Neural progenitor cell (in vitro differentiated cells): ENCODE measurements around the gene VPS13D. TPM values are rescaled to one million over a fixed set of nuclear protein-coding genes. Genes with fewer than 3 reads are reported as not detected.
A peak's percentile ranks its signal among the peaks of the same experiment; 100 is the strongest.

Experiments
- DNase-seq: peaks from one replicate; pipeline ENCODE4 v3.0.0-alpha.2; 2016; ENCODE audit warnings: low spot score
- H2AFZ ChIP-seq: fragments of 200-600 bp; sonication (generic); replicated peaks from 2 replicates; pipeline ENCODE4 v1.6.1; 2016; ENCODE audit warnings: antibody characterized with exemption
- H3F3A ChIP-seq: fragments of 200-600 bp; sonication (generic); 2 replicates; pipeline ENCODE4 v1.6.1; 2016; ENCODE audit warnings: antibody characterized with exemption, low read depth
- H3K27ac ChIP-seq: fragments of 200-600 bp; sonication (generic); 2 replicates; pipeline ENCODE4 v1.5.1; 2016; ENCODE audit warnings: mild to moderate bottlenecking
- H3K27me3 ChIP-seq: fragments of 200-600 bp; sonication (generic); 2 replicates; pipeline ENCODE4 v1.6.1; 2016; ENCODE audit warnings: mild to moderate bottlenecking, moderate library complexity
- H3K36me3 ChIP-seq: fragments of 200-600 bp; sonication (generic); 2 replicates; pipeline ENCODE4 v1.5.1; 2016
- H3K4me1 ChIP-seq: fragments of 200-600 bp; sonication (generic); 2 replicates; pipeline ENCODE4 v1.6.1; 2016; ENCODE audit warnings: mixed run types
- H3K4me2 ChIP-seq: fragments of 200-600 bp; sonication (generic); 2 replicates; pipeline ENCODE4 v1.6.1; 2016
- H3K4me3 ChIP-seq: fragments of 200-600 bp; sonication (generic); 2 replicates; pipeline ENCODE4 v1.5.1; 2016
- H3K79me2 ChIP-seq: fragments of 200-600 bp; sonication (generic); 2 replicates; pipeline ENCODE4 v1.6.1; 2016; ENCODE audit warnings: low read depth
- H3K9ac ChIP-seq: fragments of 200-600 bp; sonication (generic); 2 replicates; pipeline ENCODE4 v1.6.1; 2016
- H3K9me3 ChIP-seq: fragments of 200-600 bp; sonication (generic); 2 replicates; pipeline ENCODE4 v1.5.1; 2016; ENCODE audit warnings: low read depth
- H4K20me1 ChIP-seq: fragments of 200-600 bp; sonication (generic); 2 replicates; pipeline ENCODE4 v1.6.1; 2016; ENCODE audit warnings: low read depth
- H3K27ac Mint-ChIP-seq: 3 replicates; pipeline ENCODE4 v1.8.0; 2021; ENCODE audit warnings: mixed read lengths
- H3K27me3 Mint-ChIP-seq: 2 replicates; pipeline ENCODE4 v1.8.0; 2022; ENCODE audit warnings: low read depth, mild to moderate bottlenecking, inconsistent platforms, moderate library complexity, mixed read lengths; ENCODE audit not compliant: insufficient read depth
- H3K36me3 Mint-ChIP-seq: 3 replicates; pipeline ENCODE4 v1.8.0; 2021; ENCODE audit warnings: mixed read lengths
- H3K4me1 Mint-ChIP-seq: 3 replicates; pipeline ENCODE4 v1.8.0; 2021; ENCODE audit warnings: mixed read lengths
- H3K4me3 Mint-ChIP-seq: 3 replicates; pipeline ENCODE4 v1.8.0; 2021; ENCODE audit warnings: mild to moderate bottlenecking, moderate library complexity, mixed read lengths
- H3K9me3 Mint-ChIP-seq: 3 replicates; pipeline ENCODE4 v1.8.0; 2020; ENCODE audit warnings: mixed read lengths
- EZH2 ChIP-seq: fragments of 200-600 bp; sonication (generic); IDR thresholded peaks from 2 replicates; pipeline ENCODE4 v1.6.1; 2017; ENCODE audit warnings: antibody characterized with exemption, mild to moderate bottlenecking, moderate library complexity
- EZH2phosphoT487 ChIP-seq: fragments of 200-600 bp; sonication (generic); IDR thresholded peaks from 2 replicates; pipeline ENCODE4 v1.6.1; 2017; ENCODE audit warnings: antibody characterized with exemption
- total RNA-seq: library from RNA; depleted of rRNA; stranded (reverse); fragments of >200 nt; gene quantifications from 2 replicates; pipeline ENCODE4 v1.2.3, GENCODE V29; 2015; ENCODE audit warnings: low replicate concordance
- TF ChIP-seq, protein P1 (sequence below): fragments of 200-600 bp; sonication (generic); IDR thresholded peaks from 2 replicates; pipeline ENCODE4 v1.5.1; 2017; ENCODE audit warnings: antibody characterized with exemption, mild to moderate bottlenecking

VPS13D gene
- total RNA-seq, 1 donor from 2014 or later = 16.4 TPM

DNA sequence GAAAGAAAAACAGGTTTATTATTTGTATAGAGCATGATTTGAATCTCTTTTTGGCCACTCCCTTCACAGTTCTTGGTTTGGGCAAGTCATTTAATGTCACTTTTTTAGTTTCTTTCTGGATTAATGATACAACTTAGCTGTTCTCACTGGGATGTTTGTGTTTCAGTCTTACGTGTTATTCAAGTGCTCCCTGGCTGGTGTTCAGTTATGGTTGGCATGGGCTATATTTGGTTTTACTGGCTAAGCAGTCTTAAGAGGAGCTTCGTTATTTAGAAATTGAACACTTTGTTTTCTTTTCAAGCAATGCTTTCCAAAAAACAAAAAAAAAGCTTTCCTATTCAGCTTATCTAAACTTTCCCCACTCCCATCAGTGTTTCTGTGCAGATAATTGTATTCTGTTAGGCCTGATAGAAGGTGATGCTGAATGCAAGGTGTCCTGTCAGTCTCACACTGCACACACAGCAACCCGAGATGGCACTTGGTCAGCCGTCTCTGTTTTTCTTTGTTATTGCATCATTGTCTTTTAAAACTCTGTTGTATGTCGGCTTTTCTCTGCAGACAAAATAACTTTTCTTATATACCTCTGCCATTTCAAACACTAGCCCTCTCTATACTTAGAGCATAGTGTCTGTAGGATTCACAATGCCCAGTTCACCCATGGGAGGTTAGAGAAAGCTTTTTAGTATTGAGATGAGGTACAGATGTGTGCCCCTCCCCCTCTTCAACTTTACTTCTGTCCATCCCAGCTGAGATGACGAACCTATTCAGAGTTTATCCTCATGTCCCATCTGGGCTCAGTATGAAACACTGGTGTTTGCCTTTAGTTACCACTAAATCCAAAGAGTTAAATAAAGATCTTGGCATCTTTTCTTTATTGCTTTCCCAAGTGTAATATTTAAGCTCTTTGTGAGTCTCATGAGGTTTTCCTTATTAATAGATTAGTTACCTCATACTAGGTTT lies 80.2 kb downstream of the VPS13D start:
- Mint-ChIP-seq H3K27me3 (peaks cover 2% of the 10 kb centered on the region), H3K27ac (no peak overlapping the region), H3K4me3 (no peak overlapping the region), H3K9me3 (peaks cover 10% of the 10 kb centered on the region), H3K36me3 (peaks cover 29% of the 10 kb centered on the region), H3K4me1 (no peaks in the 10 kb centered on the region)
- H3F3A ChIP-seq = no peaks in the 10 kb centered on the region
- no peaks in the 10 kb centered on the region for H3K27me3 ChIP-seq
- H3K79me2 ChIP-seq = no peaks in the 10 kb centered on the region
- no peaks in the 10 kb centered on the region for H4K20me1 ChIP-seq
- peaks cover 4% of the 10 kb centered on the region for H3K4me1 ChIP-seq
- no peak overlapping the region for H3K4me3 ChIP-seq
- H3K36me3 ChIP-seq = peaks cover 16% of the 10 kb centered on the region
- no peak overlapping the region for H3K27ac ChIP-seq
- no peak overlapping the region for H3K9ac ChIP-seq
- H3K9me3 ChIP-seq = no peaks in the 10 kb centered on the region
- H3K4me2 ChIP-seq = no peak overlapping the region
- TF ChIP-seq, protein P1, sequence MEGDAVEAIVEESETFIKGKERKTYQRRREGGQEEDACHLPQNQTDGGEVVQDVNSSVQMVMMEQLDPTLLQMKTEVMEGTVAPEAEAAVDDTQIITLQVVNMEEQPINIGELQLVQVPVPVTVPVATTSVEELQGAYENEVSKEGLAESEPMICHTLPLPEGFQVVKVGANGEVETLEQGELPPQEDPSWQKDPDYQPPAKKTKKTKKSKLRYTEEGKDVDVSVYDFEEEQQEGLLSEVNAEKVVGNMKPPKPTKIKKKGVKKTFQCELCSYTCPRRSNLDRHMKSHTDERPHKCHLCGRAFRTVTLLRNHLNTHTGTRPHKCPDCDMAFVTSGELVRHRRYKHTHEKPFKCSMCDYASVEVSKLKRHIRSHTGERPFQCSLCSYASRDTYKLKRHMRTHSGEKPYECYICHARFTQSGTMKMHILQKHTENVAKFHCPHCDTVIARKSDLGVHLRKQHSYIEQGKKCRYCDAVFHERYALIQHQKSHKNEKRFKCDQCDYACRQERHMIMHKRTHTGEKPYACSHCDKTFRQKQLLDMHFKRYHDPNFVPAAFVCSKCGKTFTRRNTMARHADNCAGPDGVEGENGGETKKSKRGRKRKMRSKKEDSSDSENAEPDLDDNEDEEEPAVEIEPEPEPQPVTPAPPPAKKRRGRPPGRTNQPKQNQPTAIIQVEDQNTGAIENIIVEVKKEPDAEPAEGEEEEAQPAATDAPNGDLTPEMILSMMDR = no peak
- TF ChIP-seq EZH2 (no peak), EZH2phosphoT487 (no peak)
- DNase-seq = no peak
- H2AFZ ChIP-seq = no peak overlapping the region

DNA sequence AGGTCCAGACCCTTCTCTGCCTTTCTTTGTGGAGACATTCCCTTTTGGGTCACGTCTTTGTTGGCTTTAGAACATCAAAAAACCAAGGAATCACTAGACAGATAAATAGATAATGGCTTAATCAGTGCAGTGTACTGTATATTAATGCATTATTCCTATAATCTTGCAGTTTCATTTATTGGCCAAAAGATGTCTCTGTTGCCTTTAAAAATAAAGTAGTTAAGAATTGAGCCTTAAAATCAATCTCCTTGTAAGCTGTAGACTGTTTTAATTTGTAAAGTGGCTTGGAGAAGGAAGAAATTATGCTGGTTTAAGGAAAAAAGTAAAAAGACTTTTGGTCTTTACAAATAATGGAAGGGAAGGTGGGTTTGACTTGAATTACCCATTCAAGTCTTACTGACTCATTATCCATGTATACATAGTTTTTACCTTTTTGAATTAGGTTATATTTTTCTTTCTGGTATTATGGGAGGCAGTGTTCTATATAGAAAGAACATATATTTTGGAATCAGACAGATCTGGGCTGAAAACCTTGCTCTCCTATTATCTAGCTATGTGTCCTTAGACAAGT lies 84.6 kb downstream of the VPS13D start:
- no peak overlapping the region for H3K27ac Mint-ChIP-seq
- no peaks in the 10 kb centered on the region for H3F3A ChIP-seq
- H3K79me2 ChIP-seq = no peaks in the 10 kb centered on the region

DNA sequence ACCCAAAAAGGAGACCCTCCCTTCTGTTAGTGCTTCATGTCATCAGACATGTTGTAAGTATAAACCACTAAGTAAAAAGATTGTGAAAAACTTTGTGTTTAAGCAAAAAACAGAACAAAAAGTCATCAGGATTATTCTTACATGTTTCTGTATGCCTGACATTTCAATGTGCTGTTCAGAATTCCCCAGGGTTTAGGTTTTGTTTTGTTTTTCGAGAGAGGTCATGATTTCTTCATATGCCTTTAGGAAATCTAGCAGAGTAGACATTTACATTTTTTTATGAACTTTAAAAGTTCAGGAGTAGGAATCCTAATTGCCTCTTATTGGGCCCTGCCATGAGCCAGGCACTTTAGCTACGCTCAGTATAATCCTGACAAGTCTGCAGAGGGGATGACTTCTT lies 85.3 kb downstream of the VPS13D start:
- Histone ChIP-seq H3K9ac (no peak overlapping the region), H3K4me2 (no peak overlapping the region), H3K9me3 (no peaks in the 10 kb centered on the region), H4K20me1 (no peaks in the 10 kb centered on the region), H3K27ac (no peak overlapping the region), H2AFZ (no peak overlapping the region), H3K4me3 (no peak overlapping the region), H3F3A (no peaks in the 10 kb centered on the region), H3K27me3 (no peaks in the 10 kb centered on the region), H3K36me3 (peaks cover 5% of the 10 kb centered on the region), H3K4me1 (peaks cover 3% of the 10 kb centered on the region), H3K79me2 (no peaks in the 10 kb centered on the region)
- Mint-ChIP-seq H3K36me3 (peaks cover 11% of the 10 kb centered on the region), H3K9me3 (no peaks in the 10 kb centered on the region), H3K4me1 (no peaks in the 10 kb centered on the region), H3K27me3 (no peaks in the 10 kb centered on the region), H3K27ac (no peak overlapping the region), H3K4me3 (no peak overlapping the region)
- no peak for TF ChIP-seq EZH2
- TF ChIP-seq, protein P1 = no peak
- TF ChIP-seq EZH2phosphoT487 = no peak
- DNase-seq = no peak

More for the DNA sequence above, 84.6 kb downstream of the VPS13D start:
- H3K36me3 Mint-ChIP-seq = peaks cover 8% of the 10 kb centered on the region
- no peak overlapping the region for H3K4me3 Mint-ChIP-seq
- no peaks in the 10 kb centered on the region for H3K9me3 Mint-ChIP-seq
- H3K27me3 Mint-ChIP-seq = no peaks in the 10 kb centered on the region
- H3K27ac ChIP-seq = no peak overlapping the region
- H3K9me3 ChIP-seq = no peaks in the 10 kb centered on the region
- TF ChIP-seq EZH2phosphoT487 = no peak
- no peak for TF ChIP-seq EZH2
- TF ChIP-seq, protein P1 = peak; percentile 65
- H3K4me3 ChIP-seq = no peak overlapping the region
- no peaks in the 10 kb centered on the region for H3K27me3 ChIP-seq
- no peak overlapping the region for H3K4me2 ChIP-seq
- no peak overlapping the region for H2AFZ ChIP-seq
- H3K36me3 ChIP-seq = peaks cover 5% of the 10 kb centered on the region
- peaks cover 4% of the 10 kb centered on the region for H3K4me1 ChIP-seq
- H4K20me1 ChIP-seq = no peaks in the 10 kb centered on the region
- no peak for DNase-seq
- H3K9ac ChIP-seq = no peak overlapping the region
- no peaks in the 10 kb centered on the region for H3K4me1 Mint-ChIP-seq
